HCT116 (cell line): ENCODE results near the gene SPTBN1. TPM values are rescaled to one million over a fixed set of nuclear protein-coding genes. Genes with fewer than 3 reads are reported as not detected.

Experiments
- ATAC-seq: fragments of 200-7000 bp; cut with Tn5 transposase; 2 replicates; pipeline ENCODE4 v1.9.1; 2020; ENCODE audit warnings: mild to moderate bottlenecking, moderate library complexity
- BruUV-seq: library from RNA; stranded (reverse); fragments of 400-500 nt; replicated peaks from 2 replicates; lab custom pipeline; 2021; lab: Mats Ljungman, UMichigan
- CTCF ChIA-PET: fragments of 300-600 bp; sonication (Branson Sonifier 250); formaldehyde crosslinking; loops from one replicate; lab custom pipeline; 2021; ENCODE audit warnings: antibody characterized with exemption; lab: Charles Lee
- POLR2A ChIA-PET: fragments of 300-600, 350-600 bp; sonication (Branson Sonifier 250); formaldehyde crosslinking; loops from one replicate; lab custom pipeline; 2021; ENCODE audit warnings: antibody characterized with exemption; lab: Charles Lee
- RAD21 ChIA-PET, 2 experiments: fragments of 300-600 bp; sonication (Branson Sonifier 250); formaldehyde crosslinking; loops; one replicate each; lab custom pipeline; 2023; ENCODE audit warnings: low total read pairs in 2 of 2; ENCODE audit not compliant: uncharacterized antibody in 2 of 2, unreplicated experiment in 2 of 2, low non-redundant PET in 1 of 2; lab: Charles Lee
- DNase-seq: peaks from one replicate; pipeline ENCODE4 v3.0.0-alpha.2; 2010; ENCODE audit warnings: low read depth, low spot score
- H2AFZ ChIP-seq: fragments of 200-600 bp; shearing (Covaris generic), sonication (generic); 2 replicates; pipeline ENCODE4 v1.6.1; 2017; ENCODE audit warnings: low read depth, mixed run types, mixed read lengths, antibody characterized with exemption, low read length; ENCODE audit not compliant: poor library complexity, severe bottlenecking
- H3K27ac ChIP-seq: 2 replicates; pipeline ENCODE4 v1.5.1; 2012; ENCODE audit warnings: low read depth, low read length
- H3K27me3 ChIP-seq: fragments of 200-600 bp; sonication (generic); 2 replicates; pipeline ENCODE4 v1.6.1; 2016; ENCODE audit warnings: mixed run types, low read length, mixed read lengths; ENCODE audit not compliant: insufficient read depth
- H3K36me3 ChIP-seq, 2 experiments: fragments of 200-500 bp in 1 of 2; fragments of 200-600 bp in 1 of 2; sonication (Bioruptor generic) in 1 of 2; sonication (generic) in 1 of 2; 2 replicates each; pipeline versions ENCODE4 v1.5.1 to v1.6.1; 2014 to 2016; ENCODE audit warnings: low read length in 2 of 2, inconsistent platforms in 1 of 2, mixed read lengths in 1 of 2, mixed run types in 1 of 2; ENCODE audit not compliant: insufficient read depth in 2 of 2, control insufficient read depth in 1 of 2
- H3K4me1 ChIP-seq, 2 experiments: fragments of 200-600 bp in 1 of 2; sonication (generic) in 1 of 2; 2 replicates each; pipeline versions ENCODE4 v1.5.1 to v1.6.1; 2012 to 2017; ENCODE audit warnings: low read length in 2 of 2, inconsistent platforms in 1 of 2, mild to moderate bottlenecking in 1 of 2, mixed read lengths in 1 of 2, mixed run types in 1 of 2, moderate library complexity in 1 of 2; ENCODE audit not compliant: insufficient read depth in 2 of 2, control insufficient read depth in 1 of 2
- H3K4me2 ChIP-seq: fragments of 200-600 bp; sonication (generic); 2 replicates; pipeline ENCODE4 v1.6.1; 2017; ENCODE audit warnings: mixed run types, low read length, mixed read lengths
- H3K4me3 ChIP-seq, 2 experiments: fragments of 200-600 bp in 1 of 2; sonication (generic) in 1 of 2; replicated peaks in 1 of 2; 2 replicates each; pipeline ENCODE4 v1.5.1; 2011 to 2016; ENCODE audit warnings: low read length in 2 of 2, control low read depth in 1 of 2, low read depth in 1 of 2, mild to moderate bottlenecking in 1 of 2, mixed read lengths in 1 of 2, mixed run types in 1 of 2
- H3K79me2 ChIP-seq: fragments of 200-600 bp; sonication (generic); 2 replicates; pipeline ENCODE4 v1.6.1; 2017; ENCODE audit warnings: mild to moderate bottlenecking, mixed run types, low read length, moderate library complexity, mixed read lengths; ENCODE audit not compliant: insufficient read depth
- H3K9ac ChIP-seq: fragments of 200-600 bp; sonication (generic); 2 replicates; pipeline ENCODE4 v1.6.1; 2016; ENCODE audit warnings: low read length, mixed read lengths
- H3K9me2 ChIP-seq: fragments of 200-600 bp; sonication (generic), shearing (Covaris generic); 2 replicates; pipeline ENCODE4 v1.6.1; 2017; ENCODE audit warnings: mixed run types, mild to moderate bottlenecking, moderate library complexity; ENCODE audit not compliant: insufficient read depth
- H3K9me3 ChIP-seq, 2 experiments: fragments of 200-500 bp in 1 of 2; fragments of 200-600 bp in 1 of 2; sonication (Bioruptor generic) in 1 of 2; sonication (generic) in 1 of 2; 2 replicates each; pipeline ENCODE4 v1.6.1; 2014 to 2017; ENCODE audit warnings: low read length in 2 of 2, mixed read lengths in 2 of 2, inconsistent platforms in 1 of 2, low read depth in 1 of 2, mild to moderate bottlenecking in 1 of 2, mixed run types in 1 of 2, moderate library complexity in 1 of 2; ENCODE audit not compliant: control insufficient read depth in 1 of 2, insufficient read depth in 1 of 2
- H4K20me1 ChIP-seq: fragments of 200-600 bp; sonication (generic), shearing (Covaris generic); 2 replicates; pipeline ENCODE4 v1.6.1; 2017; ENCODE audit warnings: mixed run types, mild to moderate bottlenecking, moderate library complexity; ENCODE audit not compliant: insufficient read depth
- CBX3 ChIP-seq: IDR thresholded peaks from 2 replicates; pipeline ENCODE4 v1.6.1; 2012; ENCODE audit warnings: low read depth
- CEBPB ChIP-seq: IDR thresholded peaks from 2 replicates; pipeline ENCODE4 v1.6.1; 2012; ENCODE audit warnings: low read depth
- EGR1 ChIP-seq: IDR thresholded peaks from 2 replicates; pipeline ENCODE4 v1.6.1; 2012; ENCODE audit warnings: low read depth
- ELF1 ChIP-seq: IDR thresholded peaks from 2 replicates; pipeline ENCODE4 v1.6.1; 2012; ENCODE audit warnings: low read depth, borderline replicate concordance
- EZH2 ChIP-seq: fragments of 200-600 bp; sonication (generic); IDR thresholded peaks from 2 replicates; pipeline ENCODE4 v1.6.1; 2017; ENCODE audit warnings: antibody characterized with exemption, mixed run types
- EZH2phosphoT487 ChIP-seq: fragments of 200-600 bp; IDR thresholded peaks from 2 replicates; pipeline ENCODE4 v1.6.1; 2018; ENCODE audit warnings: antibody characterized with exemption, borderline replicate concordance
- FOSL1 ChIP-seq: IDR thresholded peaks from 2 replicates; pipeline ENCODE4 v1.6.1; 2012; ENCODE audit warnings: low read depth
- JUND ChIP-seq: IDR thresholded peaks from 2 replicates; pipeline ENCODE4 v1.6.1; 2012
- SIN3A ChIP-seq: IDR thresholded peaks from 2 replicates; pipeline ENCODE4 v1.6.1; 2012; ENCODE audit warnings: low read depth
- SP1 ChIP-seq: IDR thresholded peaks from 2 replicates; pipeline ENCODE4 v1.6.1; 2012; ENCODE audit warnings: low read depth
- SRF ChIP-seq: IDR thresholded peaks from 2 replicates; pipeline ENCODE4 v1.6.1; 2012; ENCODE audit warnings: low read depth
- ZNF274 ChIP-seq: fragments of 200-500 bp; sonication (Bioruptor generic); IDR thresholded peaks from 2 replicates; pipeline ENCODE4 v1.6.1; 2014; ENCODE audit warnings: mild to moderate bottlenecking, low read depth, low read length, inconsistent platforms
- intact Hi-C: fragments of 100-400 bp; cut with micrococcal nuclease; formaldehyde crosslinking; loops from 2 replicates; pipeline ENCODE4 v1.10.0; 2022
- total RNA-seq: library from RNA; stranded (reverse); gene quantifications from one replicate; pipeline ENCODE4 v1.2.1, GENCODE V29; 2021; ENCODE audit not compliant: unreplicated experiment
- TF ChIP-seq, protein P1 (sequence below): IDR thresholded peaks from 2 replicates; pipeline ENCODE4 v1.6.1; 2012; ENCODE audit warnings: low read depth
- TF ChIP-seq, protein P2 (sequence below): IDR thresholded peaks from 2 replicates; pipeline ENCODE4 v1.6.1; 2011; ENCODE audit warnings: mild to moderate bottlenecking, low read length, moderate library complexity; ENCODE audit not compliant: insufficient replicate concordance; ENCODE audit errors: extremely low read depth
- TF ChIP-seq, protein P3 (sequence below): IDR thresholded peaks from 2 replicates; pipeline ENCODE4 v1.6.1; 2012
- TF ChIP-seq, protein P4 (sequence below), 3 experiments: fragments of 200-600 bp in 1 of 3; sonication (generic) in 1 of 3; IDR thresholded peaks in 2 of 3; conservative IDR thresholded peaks in 1 of 3; 2 replicates each; pipeline ENCODE4 v1.5.1; 2012 to 2017; ENCODE audit warnings: low read depth in 2 of 3, low read length in 2 of 3, antibody characterized with exemption in 1 of 3, borderline replicate concordance in 1 of 3, control low read depth in 1 of 3, mild to moderate bottlenecking in 1 of 3, mixed read lengths in 1 of 3, mixed run types in 1 of 3, moderate library complexity in 1 of 3; ENCODE audit not compliant: insufficient read depth in 1 of 3

Gene SPTBN1
- total RNA-seq, 1 experiment from 2014 or later: 84.4 TPM

DNA sequence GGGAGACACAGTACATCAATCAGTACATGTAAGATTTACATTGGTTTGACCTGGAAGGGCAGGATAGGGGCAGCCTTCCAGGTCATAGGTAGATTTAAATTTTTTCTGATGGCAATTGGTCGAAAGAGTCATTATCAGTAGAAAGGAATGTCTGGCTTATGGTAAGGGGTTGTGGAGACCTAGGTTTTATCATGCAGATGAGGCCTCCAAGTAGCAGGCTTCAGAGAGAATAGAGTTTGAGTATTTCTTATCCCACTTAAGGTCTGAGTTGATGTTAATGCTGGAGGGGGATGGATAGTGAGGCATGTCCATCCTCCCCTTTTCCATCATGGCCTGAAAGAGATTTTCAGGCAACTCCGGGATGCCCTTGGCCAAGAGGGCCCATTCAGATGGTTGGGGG is 60.7 kb downstream of the SPTBN1 start:
- no peak overlapping the region for H3K4me2 ChIP-seq
- no peak for TF ChIP-seq JUND
- no peak for TF ChIP-seq SIN3A
- TF ChIP-seq, protein P1, sequence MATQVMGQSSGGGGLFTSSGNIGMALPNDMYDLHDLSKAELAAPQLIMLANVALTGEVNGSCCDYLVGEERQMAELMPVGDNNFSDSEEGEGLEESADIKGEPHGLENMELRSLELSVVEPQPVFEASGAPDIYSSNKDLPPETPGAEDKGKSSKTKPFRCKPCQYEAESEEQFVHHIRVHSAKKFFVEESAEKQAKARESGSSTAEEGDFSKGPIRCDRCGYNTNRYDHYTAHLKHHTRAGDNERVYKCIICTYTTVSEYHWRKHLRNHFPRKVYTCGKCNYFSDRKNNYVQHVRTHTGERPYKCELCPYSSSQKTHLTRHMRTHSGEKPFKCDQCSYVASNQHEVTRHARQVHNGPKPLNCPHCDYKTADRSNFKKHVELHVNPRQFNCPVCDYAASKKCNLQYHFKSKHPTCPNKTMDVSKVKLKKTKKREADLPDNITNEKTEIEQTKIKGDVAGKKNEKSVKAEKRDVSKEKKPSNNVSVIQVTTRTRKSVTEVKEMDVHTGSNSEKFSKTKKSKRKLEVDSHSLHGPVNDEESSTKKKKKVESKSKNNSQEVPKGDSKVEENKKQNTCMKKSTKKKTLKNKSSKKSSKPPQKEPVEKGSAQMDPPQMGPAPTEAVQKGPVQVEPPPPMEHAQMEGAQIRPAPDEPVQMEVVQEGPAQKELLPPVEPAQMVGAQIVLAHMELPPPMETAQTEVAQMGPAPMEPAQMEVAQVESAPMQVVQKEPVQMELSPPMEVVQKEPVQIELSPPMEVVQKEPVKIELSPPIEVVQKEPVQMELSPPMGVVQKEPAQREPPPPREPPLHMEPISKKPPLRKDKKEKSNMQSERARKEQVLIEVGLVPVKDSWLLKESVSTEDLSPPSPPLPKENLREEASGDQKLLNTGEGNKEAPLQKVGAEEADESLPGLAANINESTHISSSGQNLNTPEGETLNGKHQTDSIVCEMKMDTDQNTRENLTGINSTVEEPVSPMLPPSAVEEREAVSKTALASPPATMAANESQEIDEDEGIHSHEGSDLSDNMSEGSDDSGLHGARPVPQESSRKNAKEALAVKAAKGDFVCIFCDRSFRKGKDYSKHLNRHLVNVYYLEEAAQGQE: no peak
- TF ChIP-seq EGR1: no peak
- TF ChIP-seq EZH2: no peak
- no peak for TF ChIP-seq EZH2phosphoT487
- no peak for TF ChIP-seq CEBPB
- TF ChIP-seq, protein P2, sequence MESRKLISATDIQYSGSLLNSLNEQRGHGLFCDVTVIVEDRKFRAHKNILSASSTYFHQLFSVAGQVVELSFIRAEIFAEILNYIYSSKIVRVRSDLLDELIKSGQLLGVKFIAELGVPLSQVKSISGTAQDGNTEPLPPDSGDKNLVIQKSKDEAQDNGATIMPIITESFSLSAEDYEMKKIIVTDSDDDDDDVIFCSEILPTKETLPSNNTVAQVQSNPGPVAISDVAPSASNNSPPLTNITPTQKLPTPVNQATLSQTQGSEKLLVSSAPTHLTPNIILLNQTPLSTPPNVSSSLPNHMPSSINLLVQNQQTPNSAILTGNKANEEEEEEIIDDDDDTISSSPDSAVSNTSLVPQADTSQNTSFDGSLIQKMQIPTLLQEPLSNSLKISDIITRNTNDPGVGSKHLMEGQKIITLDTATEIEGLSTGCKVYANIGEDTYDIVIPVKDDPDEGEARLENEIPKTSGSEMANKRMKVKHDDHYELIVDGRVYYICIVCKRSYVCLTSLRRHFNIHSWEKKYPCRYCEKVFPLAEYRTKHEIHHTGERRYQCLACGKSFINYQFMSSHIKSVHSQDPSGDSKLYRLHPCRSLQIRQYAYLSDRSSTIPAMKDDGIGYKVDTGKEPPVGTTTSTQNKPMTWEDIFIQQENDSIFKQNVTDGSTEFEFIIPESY: no peak
- TF ChIP-seq ZNF274: no peak
- no peak for TF ChIP-seq SRF
- no peak for TF ChIP-seq FOSL1
- TF ChIP-seq CBX3: no peak
- TF ChIP-seq SP1: no peak
- no peak for TF ChIP-seq ELF1
- TF ChIP-seq, protein P3, sequence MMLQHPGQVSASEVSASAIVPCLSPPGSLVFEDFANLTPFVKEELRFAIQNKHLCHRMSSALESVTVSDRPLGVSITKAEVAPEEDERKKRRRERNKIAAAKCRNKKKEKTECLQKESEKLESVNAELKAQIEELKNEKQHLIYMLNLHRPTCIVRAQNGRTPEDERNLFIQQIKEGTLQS: no peak
- TF ChIP-seq, protein P4, sequence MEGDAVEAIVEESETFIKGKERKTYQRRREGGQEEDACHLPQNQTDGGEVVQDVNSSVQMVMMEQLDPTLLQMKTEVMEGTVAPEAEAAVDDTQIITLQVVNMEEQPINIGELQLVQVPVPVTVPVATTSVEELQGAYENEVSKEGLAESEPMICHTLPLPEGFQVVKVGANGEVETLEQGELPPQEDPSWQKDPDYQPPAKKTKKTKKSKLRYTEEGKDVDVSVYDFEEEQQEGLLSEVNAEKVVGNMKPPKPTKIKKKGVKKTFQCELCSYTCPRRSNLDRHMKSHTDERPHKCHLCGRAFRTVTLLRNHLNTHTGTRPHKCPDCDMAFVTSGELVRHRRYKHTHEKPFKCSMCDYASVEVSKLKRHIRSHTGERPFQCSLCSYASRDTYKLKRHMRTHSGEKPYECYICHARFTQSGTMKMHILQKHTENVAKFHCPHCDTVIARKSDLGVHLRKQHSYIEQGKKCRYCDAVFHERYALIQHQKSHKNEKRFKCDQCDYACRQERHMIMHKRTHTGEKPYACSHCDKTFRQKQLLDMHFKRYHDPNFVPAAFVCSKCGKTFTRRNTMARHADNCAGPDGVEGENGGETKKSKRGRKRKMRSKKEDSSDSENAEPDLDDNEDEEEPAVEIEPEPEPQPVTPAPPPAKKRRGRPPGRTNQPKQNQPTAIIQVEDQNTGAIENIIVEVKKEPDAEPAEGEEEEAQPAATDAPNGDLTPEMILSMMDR (IDR thresholded peaks at IDR 0.05 in 2 of 3, conservative IDR thresholded peaks at IDR 0.05 in 1 of 3; ENCODE audit: borderline replicate concordance in 1 of 3, insufficient read depth in 1 of 3, low read depth in 2 of 3, low read length in 2 of 3): no peak
- CTCF ChIA-PET: interaction anchor here (1.0 kb wide), 1 partner anchor 187 kb away, joined by 4 read pairs; no protein-coding TSS in a partner anchor

More for the DNA sequence above, 60.7 kb downstream of the SPTBN1 start:
- Histone ChIP-seq H3K36me3 (no peaks in the 10 kb centered on the region), H4K20me1 (no peaks in the 10 kb centered on the region), H3K27me3 (no peaks in the 10 kb centered on the region), H2AFZ (no peak overlapping the region), H3K4me3 (no peak overlapping the region), H3K9me2 (no peaks in the 10 kb centered on the region), H3K9ac (no peak overlapping the region), H3K9me3 (no peaks in the 10 kb centered on the region), H3K4me1 (peaks cover 9 to 15% of the 10 kb centered on the region in 2 experiments), H3K79me2 (no peaks in the 10 kb centered on the region), H3K27ac (no peak overlapping the region)
- ATAC-seq (no peak), DNase-seq (no peak)
- intact Hi-C loops: no loop called here
- ChIA-PET RAD21 (no interaction called here), POLR2A (no interaction called here)
- BruUV-seq: no TSS peak
